Fibroblast of mammary gland (primary cell): ENCODE results near the gene SAP130.

ENCODE experiments used
- DNase-seq: peaks from one replicate; pipeline ENCODE4 v3.0.0-alpha.2; 2010; ENCODE audit warnings: low read depth
- H3K4me3 ChIP-seq: 2 replicates; pipeline ENCODE4 v1.5.1; 2011; ENCODE audit warnings: low read depth, mild to moderate bottlenecking, low read length, moderate library complexity; ENCODE audit not compliant: control insufficient read depth
- TF ChIP-seq, protein P1 (sequence below): conservative IDR thresholded peaks from 2 replicates; pipeline ENCODE4 v1.5.1; 2011; ENCODE audit warnings: low read depth, low read length, inconsistent platforms; ENCODE audit not compliant: control insufficient read depth, insufficient read depth

Gene SAP130

DNA sequence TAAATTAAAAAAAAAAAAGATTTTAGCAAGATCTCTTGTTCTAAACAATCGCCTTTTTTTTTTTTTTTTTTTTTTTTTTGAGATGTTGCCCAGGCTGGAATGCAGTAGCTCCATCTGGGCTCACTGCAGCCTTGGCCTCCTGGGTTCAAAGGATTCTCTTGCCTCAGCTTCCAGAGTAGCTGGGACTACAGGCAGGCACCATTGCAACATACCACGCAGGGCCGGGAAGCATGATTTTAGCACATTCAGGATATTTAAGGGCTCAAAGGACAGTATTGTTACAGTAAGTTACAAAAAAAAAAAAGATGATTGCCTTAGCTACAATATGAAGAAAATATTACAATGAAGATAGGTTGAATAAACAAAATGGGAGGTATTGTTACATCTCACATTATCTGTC, 29.5 kb upstream of the SAP130 start:
- no peak overlapping the region for H3K4me3 ChIP-seq
- TF ChIP-seq, protein P1, sequence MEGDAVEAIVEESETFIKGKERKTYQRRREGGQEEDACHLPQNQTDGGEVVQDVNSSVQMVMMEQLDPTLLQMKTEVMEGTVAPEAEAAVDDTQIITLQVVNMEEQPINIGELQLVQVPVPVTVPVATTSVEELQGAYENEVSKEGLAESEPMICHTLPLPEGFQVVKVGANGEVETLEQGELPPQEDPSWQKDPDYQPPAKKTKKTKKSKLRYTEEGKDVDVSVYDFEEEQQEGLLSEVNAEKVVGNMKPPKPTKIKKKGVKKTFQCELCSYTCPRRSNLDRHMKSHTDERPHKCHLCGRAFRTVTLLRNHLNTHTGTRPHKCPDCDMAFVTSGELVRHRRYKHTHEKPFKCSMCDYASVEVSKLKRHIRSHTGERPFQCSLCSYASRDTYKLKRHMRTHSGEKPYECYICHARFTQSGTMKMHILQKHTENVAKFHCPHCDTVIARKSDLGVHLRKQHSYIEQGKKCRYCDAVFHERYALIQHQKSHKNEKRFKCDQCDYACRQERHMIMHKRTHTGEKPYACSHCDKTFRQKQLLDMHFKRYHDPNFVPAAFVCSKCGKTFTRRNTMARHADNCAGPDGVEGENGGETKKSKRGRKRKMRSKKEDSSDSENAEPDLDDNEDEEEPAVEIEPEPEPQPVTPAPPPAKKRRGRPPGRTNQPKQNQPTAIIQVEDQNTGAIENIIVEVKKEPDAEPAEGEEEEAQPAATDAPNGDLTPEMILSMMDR = no peak
- DNase-seq = no peak

DNA sequence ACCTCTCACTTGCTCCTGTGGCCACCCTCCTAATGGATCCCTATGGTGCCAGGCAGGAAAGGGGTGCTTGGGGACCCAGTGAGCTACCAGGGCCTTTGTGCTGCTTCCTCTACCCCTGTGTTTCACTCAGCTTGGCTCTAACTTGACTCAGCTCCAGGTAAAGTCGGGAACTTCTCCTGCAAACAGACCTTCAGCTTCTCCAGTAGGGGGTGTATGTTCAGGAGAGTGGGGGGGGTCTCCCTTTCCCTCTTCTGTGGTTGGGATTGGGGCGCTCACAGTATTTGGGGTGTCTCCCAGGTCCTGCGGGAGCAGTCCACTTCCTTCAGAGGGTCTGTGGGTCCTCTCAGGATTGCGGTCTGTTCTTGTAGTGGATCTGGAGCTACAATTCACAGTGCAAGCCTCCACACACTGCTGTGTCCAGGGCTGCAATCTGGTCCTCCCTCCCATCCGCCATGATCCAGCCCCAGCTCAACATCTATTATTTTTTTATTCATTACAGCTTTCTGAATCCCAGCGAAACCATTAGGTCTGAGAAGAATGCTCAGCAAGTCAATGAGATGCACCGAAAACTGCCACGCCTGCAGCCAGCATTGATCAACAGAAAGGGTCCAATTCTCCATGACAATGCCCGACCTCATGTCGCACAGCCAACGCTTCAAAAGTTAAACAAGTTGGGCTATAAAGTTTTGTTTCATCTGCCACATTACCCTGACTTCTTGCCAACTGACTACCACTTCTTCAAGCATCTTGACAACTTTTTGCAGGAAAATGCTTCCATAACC, 26.4 kb upstream of the SAP130 start:
- no peak for DNase-seq
- TF ChIP-seq, protein P1 = no peak
- H3K4me3 ChIP-seq = no peak overlapping the region

DNA sequence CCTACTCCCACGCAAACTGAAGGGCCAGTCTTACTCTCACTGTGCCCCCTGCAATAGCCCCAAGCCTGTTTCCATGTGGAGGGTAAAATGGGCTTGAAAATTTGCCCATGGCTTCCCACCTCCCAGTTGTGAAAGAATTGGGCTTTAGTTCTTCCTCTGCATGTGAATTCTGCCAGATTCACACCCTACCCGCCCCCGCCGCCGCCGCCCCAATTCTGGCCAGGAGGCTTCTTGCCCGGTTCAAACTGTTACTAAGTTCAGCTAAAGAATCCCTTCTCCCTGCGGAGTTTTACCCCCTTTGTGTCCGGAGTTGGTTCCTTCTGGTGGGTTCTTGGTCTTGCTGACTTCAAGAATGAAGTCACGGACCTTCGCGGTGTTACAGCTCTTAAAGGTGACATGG, 25.5 kb upstream of the SAP130 start:
- DNase-seq = no peak
- H3K4me3 ChIP-seq = no peak overlapping the region
- TF ChIP-seq, protein P1 = no peak

DNA sequence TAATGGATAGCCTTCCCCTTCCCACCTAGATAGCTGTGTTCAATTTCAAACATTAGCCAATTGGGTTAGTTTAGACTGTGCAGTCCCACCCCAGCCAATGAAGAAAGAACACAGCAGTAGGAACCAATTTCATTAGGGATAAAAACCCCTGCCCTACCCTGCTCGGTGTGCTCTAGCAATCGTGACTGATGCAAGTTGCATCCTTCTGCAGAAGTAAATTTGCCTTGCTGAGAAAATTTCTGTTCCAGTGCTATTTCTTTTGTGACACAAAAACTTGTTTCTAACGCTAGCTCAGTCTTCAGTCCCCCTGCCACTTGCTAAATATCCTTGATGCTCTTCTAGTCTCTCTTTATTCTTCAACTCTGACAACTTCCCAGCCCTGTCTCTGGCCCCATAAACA, 15.2 kb upstream of the SAP130 start:
- TF ChIP-seq, protein P1 = no peak
- no peak for DNase-seq

DNA sequence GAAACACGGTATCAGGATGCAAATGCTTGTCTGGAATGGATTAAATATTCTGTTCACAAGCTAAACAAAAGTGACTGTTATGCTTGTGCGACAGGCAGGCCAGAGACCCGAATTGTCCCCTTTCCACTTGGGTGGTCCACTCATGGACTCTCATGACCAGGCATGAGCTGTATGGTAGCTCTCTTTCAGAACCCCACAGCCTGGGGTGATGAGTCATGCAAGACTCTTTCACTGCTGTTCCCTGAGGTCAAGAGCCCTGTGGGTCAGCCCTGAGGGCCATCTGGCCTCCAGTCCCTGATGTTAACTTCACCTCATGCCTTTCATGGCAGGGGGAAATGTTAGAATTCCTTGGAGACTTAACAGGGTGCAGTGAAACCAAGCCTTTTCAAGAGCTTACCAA, 13.7 kb upstream of the SAP130 start:
- DNase-seq = peak; percentile 8
- H3K4me3 ChIP-seq = no peak overlapping the region
- TF ChIP-seq, protein P1 = no peak

More for the DNA sequence above, 15.2 kb upstream of the SAP130 start:
- H3K4me3 ChIP-seq = no peak overlapping the region

DNA sequence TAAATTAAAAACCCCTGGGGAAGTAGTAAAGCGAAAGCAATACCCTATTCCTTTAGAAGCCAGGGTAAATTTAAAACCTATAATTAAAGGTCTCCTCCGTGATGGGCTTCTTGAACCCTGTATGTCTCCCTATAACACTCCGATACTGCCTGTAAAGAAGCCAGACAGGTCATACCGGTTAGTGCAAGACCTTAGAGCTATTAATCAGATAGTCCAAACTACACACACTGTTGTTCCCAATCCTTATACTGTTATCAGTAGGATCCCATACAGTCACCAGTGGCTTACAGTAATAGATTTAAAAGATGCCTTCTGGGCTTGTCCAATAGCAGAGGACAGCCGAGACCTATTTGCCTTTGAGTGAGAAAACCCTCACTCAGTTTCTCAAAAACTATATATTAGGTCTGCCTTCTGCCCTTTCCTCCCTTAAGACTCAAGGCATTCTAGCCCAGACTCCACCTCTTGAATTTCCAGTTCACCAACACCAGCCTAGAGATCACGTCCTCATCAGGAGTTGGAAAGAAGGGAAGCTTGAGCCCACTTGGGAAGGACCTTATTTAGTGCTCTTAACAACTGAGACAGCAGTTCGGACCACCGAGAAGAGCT, 12.4 kb upstream of the SAP130 start:
- H3K4me3 ChIP-seq = no peak overlapping the region
- TF ChIP-seq, protein P1 = no peak
- no peak for DNase-seq

DNA sequence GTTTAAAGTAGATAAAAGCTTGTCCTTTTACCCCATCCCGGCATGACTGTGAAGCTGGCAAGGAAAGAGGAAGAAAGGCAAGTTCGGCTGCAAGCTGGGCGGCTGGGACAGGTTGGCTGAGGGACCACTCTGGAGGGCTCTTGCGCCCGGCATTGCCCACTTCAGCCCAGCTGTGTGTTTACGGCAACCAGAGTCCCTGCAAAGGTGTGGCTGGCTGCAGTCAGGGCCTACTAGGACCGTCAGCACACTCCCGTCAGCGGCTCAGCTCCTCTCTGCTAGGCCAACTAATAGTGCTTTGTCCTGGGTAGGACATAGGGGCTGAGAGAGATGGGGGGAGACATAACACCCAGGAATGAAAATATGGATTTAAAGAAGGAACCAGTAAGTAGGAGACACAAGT, 11.7 kb upstream of the SAP130 start:
- no peak for DNase-seq
- TF ChIP-seq, protein P1 = no peak

More for the DNA sequence above, 11.7 kb upstream of the SAP130 start:
- no peak overlapping the region for H3K4me3 ChIP-seq
